Mesenchymal stem cell (in vitro differentiated cells and primary cell): ENCODE results near the gene NFIB.

ENCODE experiments used
- DNase-seq: peaks from one replicate; pipeline ENCODE4 v3.0.0-alpha.2; 2013
- H2AFZ ChIP-seq: one replicate; pipeline ENCODE4 v1.6.1; 2013; ENCODE audit warnings: low read depth, mild to moderate bottlenecking, control low read depth, inconsistent platforms, low read length, moderate library complexity
- H2AK5ac ChIP-seq: 2 replicates; pipeline ENCODE4 v1.6.1; 2013; ENCODE audit warnings: low read length, moderate library complexity, mild to moderate bottlenecking, inconsistent platforms; ENCODE audit not compliant: severe bottlenecking
- H2BK120ac ChIP-seq: one replicate; pipeline ENCODE4 v1.6.1; 2013; ENCODE audit warnings: low read depth, mild to moderate bottlenecking, inconsistent platforms, low read length, moderate library complexity
- H2BK12ac ChIP-seq, 2 experiments: one replicate each; pipeline ENCODE4 v1.6.1; 2013; ENCODE audit warnings: inconsistent platforms in 2 of 2, low read length in 2 of 2, mild to moderate bottlenecking in 2 of 2, moderate library complexity in 2 of 2, control low read depth in 1 of 2
- H2BK15ac ChIP-seq: one replicate; pipeline ENCODE4 v1.6.1; 2013; ENCODE audit warnings: mild to moderate bottlenecking, low read depth, inconsistent platforms; ENCODE audit not compliant: poor library complexity, severe bottlenecking
- H2BK5ac ChIP-seq: 2 replicates; pipeline ENCODE4 v1.6.1; 2013; ENCODE audit warnings: low read depth, mild to moderate bottlenecking, low read length, control low read depth, inconsistent platforms; ENCODE audit not compliant: poor library complexity, severe bottlenecking
- H3K14ac ChIP-seq, 2 experiments: one replicate each; pipeline ENCODE4 v1.6.1; 2013; ENCODE audit warnings: inconsistent platforms in 2 of 2, low read length in 2 of 2, control low read depth in 1 of 2, mild to moderate bottlenecking in 1 of 2, moderate library complexity in 1 of 2
- H3K18ac ChIP-seq, 2 experiments: one replicate each; pipeline ENCODE4 v1.6.1; 2013; ENCODE audit warnings: inconsistent platforms in 2 of 2, low read length in 2 of 2, control low read depth in 1 of 2, low read depth in 1 of 2, mild to moderate bottlenecking in 1 of 2
- H3K23ac ChIP-seq, 2 experiments: one replicate each; pipeline ENCODE4 v1.6.1; 2013; ENCODE audit warnings: inconsistent platforms in 2 of 2, low read length in 2 of 2, mild to moderate bottlenecking in 2 of 2, moderate library complexity in 2 of 2, control low read depth in 1 of 2
- H3K27ac ChIP-seq: 2 replicates; pipeline ENCODE4 v1.5.1; 2013; ENCODE audit warnings: mild to moderate bottlenecking, moderate library complexity, low read length, control low read depth, inconsistent platforms; ENCODE audit not compliant: poor library complexity, severe bottlenecking
- H3K27me3 ChIP-seq, 2 experiments: 2 replicates each; pipeline versions ENCODE4 v1.6.1 to v1.7.0; 2013; ENCODE audit warnings: low read length in 2 of 2, mild to moderate bottlenecking in 2 of 2, moderate library complexity in 2 of 2, control low read depth in 1 of 2, inconsistent platforms in 1 of 2; ENCODE audit not compliant: control insufficient read depth in 1 of 2, insufficient read depth in 1 of 2
- H3K36me3 ChIP-seq, 2 experiments: 2 replicates each; pipeline versions ENCODE4 v1.6.1 to v1.7.0; 2013; ENCODE audit warnings: low read length in 2 of 2, control low read depth in 1 of 2, inconsistent platforms in 1 of 2, low read depth in 1 of 2, mild to moderate bottlenecking in 1 of 2; ENCODE audit not compliant: insufficient read depth in 2 of 2, control insufficient read depth in 1 of 2
- H3K4ac ChIP-seq, 2 experiments: one replicate each; pipeline ENCODE4 v1.6.1; 2013; ENCODE audit warnings: inconsistent platforms in 2 of 2, low read length in 2 of 2, mild to moderate bottlenecking in 2 of 2, moderate library complexity in 2 of 2, control low read depth in 1 of 2, low read depth in 1 of 2
- H3K4me1 ChIP-seq: 2 replicates; pipeline ENCODE4 v1.6.1; 2013; ENCODE audit warnings: low read depth, low read length, control low read depth; ENCODE audit not compliant: control insufficient read depth, insufficient read depth
- H3K4me2 ChIP-seq: 2 replicates; pipeline ENCODE4 v1.6.1; 2013; ENCODE audit warnings: low read length, mild to moderate bottlenecking, inconsistent platforms; ENCODE audit not compliant: poor library complexity, severe bottlenecking
- H3K4me3 ChIP-seq, 2 experiments: 2 replicates each; pipeline versions ENCODE4 v1.5.1 to v1.7.0; 2013; ENCODE audit warnings: low read length in 2 of 2, mild to moderate bottlenecking in 2 of 2, control low read depth in 1 of 2, low read depth in 1 of 2; ENCODE audit not compliant: insufficient read depth in 1 of 2
- H3K79me1 ChIP-seq: replicated peaks from 2 replicates; pipeline ENCODE4 v1.6.1; 2013; ENCODE audit warnings: mild to moderate bottlenecking, control low read depth, low read length, inconsistent platforms; ENCODE audit not compliant: poor library complexity, severe bottlenecking
- H3K9ac ChIP-seq: 2 replicates; pipeline ENCODE4 v1.7.0; 2013; ENCODE audit warnings: mild to moderate bottlenecking, low read length, moderate library complexity
- H3K9me3 ChIP-seq: 2 replicates; pipeline ENCODE4 v1.7.0; 2013; ENCODE audit warnings: mild to moderate bottlenecking, low read length; ENCODE audit not compliant: control insufficient read depth
- H4K8ac ChIP-seq: one replicate; pipeline ENCODE4 v1.6.1; 2013; ENCODE audit warnings: inconsistent platforms, mild to moderate bottlenecking, low read length, moderate library complexity
- H4K91ac ChIP-seq: one replicate; pipeline ENCODE4 v1.6.1; 2013; ENCODE audit warnings: mild to moderate bottlenecking, low read length, inconsistent platforms
- WGBS: methylation state at CpG from one replicate; pipeline ENCODE4 v1.1.7; 2013; ENCODE audit warnings: mixed read lengths; 5-methylcytosine and 5-hydroxymethylcytosine counted together

NFIB gene

GRCh38 chr9:14296495-14297113 lies 17.3 kb downstream of the NFIB start:
- Histone ChIP-seq H3K14ac (no peak overlapping the region), H3K4me3 (no peak overlapping the region), H3K79me1 (peaks cover 20% of the 10 kb centered on the region), H3K18ac (no peak overlapping the region), H3K4me2 (no peak overlapping the region), H3K9ac (no peak overlapping the region), H4K8ac (no peak overlapping the region), H3K4me1 (no peaks in the 10 kb centered on the region), H2BK12ac (no peak overlapping the region), H3K4ac (no peak overlapping the region), H3K9me3 (no peaks in the 10 kb centered on the region), H2AFZ (no peak overlapping the region), H3K27me3 (no peaks in the 10 kb centered on the region), H3K36me3 (no peaks in the 10 kb centered on the region), H3K27ac (no peak overlapping the region), H3K23ac (no peak overlapping the region), H4K91ac (no peak overlapping the region), H2AK5ac (no peak overlapping the region), H2BK15ac (no peak overlapping the region), H2BK5ac (no peak overlapping the region), H2BK120ac (no peak overlapping the region)
- no peak for DNase-seq
- 89% methylated on average over 7 of the region's 7 CpGs for WGBS

GRCh38 chr9:14294659-14295058 lies 19.3 kb downstream of the NFIB start:
- Histone ChIP-seq H2AFZ (no peak overlapping the region), H3K4ac (no peak overlapping the region), H3K4me3 (peak overlapping the region in 1 of 2 experiments; percentile 36), H3K27me3 (no peaks in the 10 kb centered on the region), H3K14ac (no peak overlapping the region), H2AK5ac (no peak overlapping the region), H2BK15ac (no peak overlapping the region), H3K9me3 (no peaks in the 10 kb centered on the region), H3K36me3 (no peaks in the 10 kb centered on the region), H4K8ac (no peak overlapping the region), H2BK5ac (no peak overlapping the region), H3K9ac (peak overlapping the region; percentile 46), H3K4me1 (no peaks in the 10 kb centered on the region), H2BK120ac (no peak overlapping the region), H4K91ac (no peak overlapping the region), H3K27ac (no peak overlapping the region), H3K4me2 (no peak overlapping the region), H2BK12ac (no peak overlapping the region), H3K18ac (no peak overlapping the region), H3K79me1 (peaks cover 22% of the 10 kb centered on the region), H3K23ac (no peak overlapping the region)
- DNase-seq = no peak
- WGBS = 100% methylated on average over 7 of the region's 8 CpGs

GRCh38 chr9:14293801-14294200 lies 20.1 kb downstream of the NFIB start:
- Histone ChIP-seq H3K36me3 (no peaks in the 10 kb centered on the region), H3K4ac (no peak overlapping the region), H2BK120ac (no peak overlapping the region), H3K23ac (no peak overlapping the region), H4K91ac (no peak overlapping the region), H3K4me3 (peak overlapping the region in 1 of 2 experiments; percentile 36), H3K18ac (no peak overlapping the region), H2AFZ (no peak overlapping the region), H3K9me3 (no peaks in the 10 kb centered on the region), H3K79me1 (peaks cover 22% of the 10 kb centered on the region), H3K4me2 (no peak overlapping the region), H4K8ac (no peak overlapping the region), H3K14ac (no peak overlapping the region), H2AK5ac (no peak overlapping the region), H2BK12ac (no peak overlapping the region), H2BK5ac (no peak overlapping the region), H3K9ac (peak overlapping the region; percentile 46), H3K27me3 (no peaks in the 10 kb centered on the region), H3K4me1 (no peaks in the 10 kb centered on the region), H2BK15ac (no peak overlapping the region), H3K27ac (no peak overlapping the region)
- 100% methylated on average over 1 of the region's 3 CpGs for WGBS
- DNase-seq = no peak

GRCh38 chr9:14292181-14292739 lies 21.7 kb downstream of the NFIB start:
- Histone ChIP-seq H4K8ac (no peak overlapping the region), H3K4me2 (no peak overlapping the region), H3K79me1 (peaks cover 21% of the 10 kb centered on the region), H3K18ac (no peak overlapping the region), H3K14ac (no peak overlapping the region), H3K4me3 (no peak overlapping the region), H2AFZ (no peak overlapping the region), H3K9ac (no peak overlapping the region), H3K27me3 (no peaks in the 10 kb centered on the region), H2BK120ac (no peak overlapping the region), H4K91ac (no peak overlapping the region), H3K36me3 (no peaks in the 10 kb centered on the region), H2AK5ac (no peak overlapping the region), H2BK15ac (no peak overlapping the region), H3K23ac (no peak overlapping the region), H2BK5ac (no peak overlapping the region), H3K27ac (no peak overlapping the region), H3K4ac (no peak overlapping the region), H3K9me3 (no peaks in the 10 kb centered on the region), H2BK12ac (no peak overlapping the region), H3K4me1 (no peaks in the 10 kb centered on the region)
- DNase-seq = no peak
- WGBS = 71% methylated on average over 1 of the region's 3 CpGs
